Activated CD4-positive, alpha-beta T cell treated with anti-CD3 and anti-CD28 coated beads, Interleukin-2, Interleukin-4, amounts not matched to agents 100 ng/mL and 50 ng/mL, durations not matched to agents 16 hours and 8 hours (primary cell): ENCODE measurements around the gene HLCS.

Experiments
- DNase-seq: peaks from one replicate; pipeline ENCODE4 v3.0.0-alpha.2; 2020; ENCODE audit warnings: low spot score

The HLCS gene

GRCh38 chr21:36806103-36806502, 160.4 kb downstream of the HLCS start:
- no peak for DNase-seq

- DNase-seq, result no peak
Observed at GRCh38 chr21:36804874-36805611, 161.4 kb downstream of the HLCS start.

GRCh38 chr21:36803816-36804439, 162.5 kb downstream of the HLCS start:
- DNase-seq, result no peak

- DNase-seq, result no peak
Observed at GRCh38 chr21:36803051-36803645, 163.3 kb downstream of the HLCS start.

- no peak for DNase-seq
Observed at GRCh38 chr21:36800734-36801133, 165.7 kb downstream of the HLCS start.

DNA sequence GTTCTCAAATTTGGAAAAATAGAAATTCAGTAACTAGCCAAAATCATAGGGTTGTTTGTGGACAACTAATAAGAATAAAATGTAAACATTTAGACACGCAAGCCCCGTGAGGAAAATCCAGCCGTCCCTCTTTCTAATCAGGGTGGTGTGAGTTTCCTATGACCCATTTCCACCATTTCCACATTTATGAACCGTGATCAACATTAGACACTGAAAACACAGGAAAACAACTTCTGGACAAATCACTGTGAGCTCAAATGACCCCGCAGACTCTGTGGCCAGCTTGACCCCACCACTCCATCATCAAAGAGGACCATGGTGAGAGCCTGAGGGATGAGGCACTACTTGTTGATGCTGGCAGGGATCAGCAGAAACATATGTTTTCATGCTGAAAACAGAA, 166.6 kb downstream of the HLCS start:
- DNase-seq, result no peak

GRCh38 chr21:36798491-36798890, 168.0 kb downstream of the HLCS start:
- DNase-seq, result no peak

DNA sequence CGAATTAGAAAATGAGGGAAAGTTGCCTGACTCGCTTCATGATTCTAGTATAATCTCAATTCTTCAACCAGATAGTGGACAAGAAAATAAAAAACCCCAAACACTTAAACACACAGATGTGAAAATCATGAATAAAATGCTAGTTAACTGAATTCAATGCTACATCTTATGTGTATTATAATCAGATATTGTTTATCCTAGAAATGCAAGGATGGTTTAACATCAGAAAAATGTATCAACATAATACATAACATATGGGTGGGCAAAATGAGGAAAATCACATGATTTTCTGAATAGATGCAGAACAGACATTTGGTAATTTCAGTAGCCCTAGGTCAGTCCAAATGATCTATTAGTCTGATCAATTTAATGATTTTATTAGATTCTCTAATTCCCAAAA, 170.4 kb downstream of the HLCS start:
- no peak for DNase-seq

GRCh38 chr21:36792505-36792967, 173.9 kb downstream of the HLCS start:
- DNase-seq, result no peak

GRCh38 chr21:36791695-36792470, 174.6 kb downstream of the HLCS start:
- no peak for DNase-seq

DNA sequence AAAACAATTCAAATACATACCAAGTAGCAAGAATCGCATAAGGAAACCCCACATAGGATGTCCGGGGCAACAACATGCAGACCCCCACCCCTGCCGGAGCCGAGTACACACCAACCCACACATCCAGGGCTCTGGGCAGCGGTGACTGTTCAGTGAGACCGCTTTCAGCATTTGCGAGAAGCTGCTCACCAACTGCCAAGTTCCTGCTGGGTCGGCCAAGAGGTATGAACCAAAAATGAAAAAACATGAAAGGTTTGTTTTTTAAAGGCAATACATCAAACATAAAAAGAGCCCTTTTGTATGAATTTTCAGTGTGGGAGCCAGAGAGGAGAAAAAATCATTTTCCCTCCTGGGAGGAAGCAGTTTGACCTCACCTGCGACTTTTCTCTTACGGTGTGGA, 175.3 kb downstream of the HLCS start:
- DNase-seq, result no peak

GRCh38 chr21:36790616-36791015, 175.9 kb downstream of the HLCS start:
- no peak for DNase-seq

DNA sequence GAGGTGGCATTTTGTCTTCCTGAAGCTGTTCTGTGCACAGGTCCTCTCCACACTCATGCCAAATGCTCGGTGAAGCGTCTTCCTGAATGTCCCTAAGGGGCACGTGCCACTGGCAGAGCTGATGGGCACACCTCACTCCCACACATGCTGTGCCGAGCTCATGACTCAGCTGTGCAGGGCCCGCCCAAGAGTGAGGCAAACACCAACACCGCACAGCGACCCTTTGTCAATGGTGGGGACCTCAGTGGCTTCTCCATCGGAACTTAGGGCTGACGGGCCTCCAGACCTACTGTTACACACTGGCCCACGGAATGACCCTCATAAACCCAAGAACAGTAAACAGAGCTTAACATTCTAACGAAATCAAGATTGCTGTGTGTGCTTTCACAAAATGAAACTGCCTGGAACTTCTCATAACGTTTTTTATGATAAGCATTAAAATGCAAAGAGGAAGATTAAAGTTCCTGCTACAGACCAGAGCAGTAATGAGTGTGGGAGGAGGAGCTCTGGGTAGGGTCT, 178.3 kb downstream of the HLCS start:
- DNase-seq, result no peak

GRCh38 chr21:36786186-36786585, 180.3 kb downstream of the HLCS start:
- DNase-seq, result no peak

DNA sequence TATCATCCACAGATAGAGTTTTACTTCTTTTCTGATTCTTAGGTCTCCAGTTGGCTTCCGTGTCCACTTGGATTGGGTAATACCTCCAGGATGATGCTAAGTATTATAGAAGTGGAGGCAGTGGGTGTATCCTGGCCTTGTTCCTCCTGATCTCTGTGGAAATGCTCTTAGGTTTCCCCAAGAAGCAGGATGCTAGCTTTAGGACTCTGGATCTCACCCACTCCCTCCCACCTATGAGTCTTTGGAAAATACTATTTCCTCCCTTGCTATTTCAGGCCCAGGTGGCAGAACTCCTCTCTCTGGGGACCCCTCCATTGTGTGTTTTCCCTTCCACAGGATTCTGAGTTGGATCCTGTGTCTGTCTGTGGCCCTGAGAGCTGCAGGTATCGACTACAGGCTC, 180.9 kb downstream of the HLCS start:
- no peak for DNase-seq

GRCh38 chr21:36784947-36785346, 181.5 kb downstream of the HLCS start:
- no peak for DNase-seq

GRCh38 chr21:36783612-36784374, 182.7 kb downstream of the HLCS start:
- no peak for DNase-seq

- no peak for DNase-seq
Observed at GRCh38 chr21:36780861-36781260, 185.6 kb downstream of the HLCS start.

GRCh38 chr21:36776981-36777617, 189.4 kb downstream of the HLCS start:
- no peak for DNase-seq

GRCh38 chr21:36773995-36774394, 192.5 kb downstream of the HLCS start:
- DNase-seq, result no peak

DNA sequence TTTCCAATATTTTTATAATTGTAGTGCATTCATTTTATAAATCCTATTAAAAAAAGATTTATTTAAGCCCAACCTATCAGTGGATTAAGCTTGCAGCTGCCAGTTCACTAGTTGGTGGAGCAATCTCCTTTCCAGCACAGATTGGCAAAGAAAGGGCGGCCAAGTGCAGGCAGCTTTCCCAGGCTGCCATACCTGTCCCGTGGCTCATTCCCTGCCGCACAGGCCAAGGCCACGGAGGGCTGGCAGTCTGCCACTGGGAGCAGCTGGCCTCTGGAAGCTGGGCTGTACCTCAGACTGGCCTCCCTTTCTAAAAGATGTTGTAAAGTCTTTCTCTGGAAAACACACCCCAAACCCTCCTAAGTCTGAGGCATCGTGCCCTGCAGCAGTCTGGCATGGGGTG, 193.4 kb downstream of the HLCS start:
- DNase-seq, result no peak
